Measurements from ENCODE around the gene TASP1. TPM values are rescaled to one million over a fixed set of nuclear protein-coding genes. Genes with fewer than 3 reads are reported as not detected.

Gene TASP1
- 1 to 10 TPM; 1.7 to 4.2 (median 2.7) TPM for total RNA-seq

- TF ChIP-seq CTCF (IDR thresholded peaks at IDR 0.05 in 4 of 5, conservative IDR thresholded peaks at IDR 0.05 in 1 of 5) (no peak), POLR2A (IDR thresholded peaks at IDR 0.05) (peak in 1 of 2 donors; percentile 50)
- peak within 1 kb of the TSS; percentile 69 to 75 (median 71) for H3K27ac ChIP-seq
- peak within 1 kb of the TSS; percentile 91 to 99 (median 94) for H3K4me3 ChIP-seq
- intact Hi-C loops (cut with DNase I; ENCODE audit: low total_unique reads) (loop anchor here (2.0 to 10.0 kb wide), 2 partner anchors 106 to 146 kb away; partner anchors contain the start of genes ESF1 and NDUFAF5), in situ Hi-C loops (cut with MboI; ENCODE audit: low sequenced_read_pairs in 4 of 4) (no loop called here)
- peaks cover 5 to 15% of the 10 kb centered on the region in 2 donors for H3K4me1 ChIP-seq
- ATAC-seq (peak; percentile 100), DNase-seq (peak; percentile 92 to 93)
- H3K27me3 ChIP-seq, result no peaks in the 10 kb centered on the region
- no peaks in the 10 kb centered on the region for H3K36me3 ChIP-seq
- no peaks in the 10 kb centered on the region for H3K9me3 ChIP-seq
Observed at GRCh38 chr20:13638496-13639149, at the start of gene TASP1. Gene TASP1 (minus strand): TSS chr20:13638932. CDS start chr20:13630078, 8,854 bp downstream.

GRCh38 chr20:13687815-13688214, 49.1 kb upstream of the TASP1 start:
- TF ChIP-seq CTCF (IDR thresholded peaks at IDR 0.05 in 4 of 5, conservative IDR thresholded peaks at IDR 0.05 in 1 of 5) (no peak), POLR2A (IDR thresholded peaks at IDR 0.05) (no peak)
- no peak overlapping the region for H3K4me3 ChIP-seq
- H3K9me3 ChIP-seq, result no peaks in the 10 kb centered on the region
- H3K4me1 ChIP-seq, result no peaks in the 10 kb centered on the region
- H3K27ac ChIP-seq, result no peak overlapping the region
- H3K36me3 ChIP-seq, result no peaks in the 10 kb centered on the region
- ATAC-seq (no peak), DNase-seq (no peak)
- in situ Hi-C loops (cut with MboI; ENCODE audit: low sequenced_read_pairs in 4 of 4) (no loop called here), intact Hi-C loops (cut with DNase I; ENCODE audit: low total_unique reads) (no loop called here)
- H3K27me3 ChIP-seq, result no peaks in the 10 kb centered on the region

GRCh38 chr20:13685623-13686022, 46.9 kb upstream of the TASP1 start:
- in situ Hi-C loops (cut with MboI; ENCODE audit: low sequenced_read_pairs in 4 of 4) (no loop called here), intact Hi-C loops (cut with DNase I; ENCODE audit: low total_unique reads) (no loop called here)
- Histone ChIP-seq H3K27ac (no peak overlapping the region), H3K27me3 (no peaks in the 10 kb centered on the region), H3K4me3 (no peak overlapping the region), H3K36me3 (no peaks in the 10 kb centered on the region), H3K9me3 (no peaks in the 10 kb centered on the region), H3K4me1 (no peaks in the 10 kb centered on the region)
- ATAC-seq (no peak), DNase-seq (no peak)
- TF ChIP-seq CTCF (IDR thresholded peaks at IDR 0.05 in 4 of 5, conservative IDR thresholded peaks at IDR 0.05 in 1 of 5) (no peak), POLR2A (IDR thresholded peaks at IDR 0.05) (no peak)

GRCh38 chr20:13684566-13685222, 46.0 kb upstream of the TASP1 start:
- Histone ChIP-seq H3K27me3 (no peaks in the 10 kb centered on the region), H3K36me3 (no peaks in the 10 kb centered on the region), H3K4me3 (no peak overlapping the region), H3K27ac (no peak overlapping the region), H3K9me3 (no peaks in the 10 kb centered on the region), H3K4me1 (no peaks in the 10 kb centered on the region)
- TF ChIP-seq POLR2A (IDR thresholded peaks at IDR 0.05), result no peak
- no peak for TF ChIP-seq CTCF (IDR thresholded peaks at IDR 0.05 in 4 of 5, conservative IDR thresholded peaks at IDR 0.05 in 1 of 5)
- DNase-seq, result no peak
- intact Hi-C loops (cut with DNase I; ENCODE audit: low total_unique reads) (no loop called here), in situ Hi-C loops (cut with MboI; ENCODE audit: low sequenced_read_pairs in 4 of 4) (no loop called here)
- ATAC-seq, result no peak

Measured in gastrocnemius medialis (tissue), 4 donors.